Neural cell (in vitro differentiated cells): ENCODE data around the gene TYK2. TPM values are rescaled to one million over a fixed set of nuclear protein-coding genes. Genes with fewer than 3 reads are reported as not detected.

Source experiments
- H2AFZ ChIP-seq: fragments of 200-600, 300-800 bp; sonication (generic), shearing (Covaris generic); 2 replicates; pipeline ENCODE4 v1.6.0; 2014; ENCODE audit warnings: low read depth, mild to moderate bottlenecking, antibody characterized with exemption, low read length, moderate library complexity
- H3F3A ChIP-seq: fragments of 200-600 bp; shearing (Covaris generic); 2 replicates; pipeline ENCODE4 v1.6.1; 2016; ENCODE audit warnings: mild to moderate bottlenecking, moderate library complexity, mixed read lengths, antibody characterized with exemption, low read length; ENCODE audit not compliant: insufficient read depth, poor library complexity, severe bottlenecking
- H3K27ac ChIP-seq: fragments of 200-600, 300-800 bp; sonication (generic), shearing (Covaris generic); 2 replicates; pipeline ENCODE4 v1.5.1; 2014; ENCODE audit warnings: mild to moderate bottlenecking, low read length, moderate library complexity
- H3K27me3 ChIP-seq: fragments of 300-800, 200-600 bp; sonication (generic), shearing (Covaris generic); 2 replicates; pipeline ENCODE4 v1.6.0; 2014; ENCODE audit warnings: mild to moderate bottlenecking, low read depth, low read length, moderate library complexity; ENCODE audit not compliant: insufficient read depth
- H3K36me3 ChIP-seq: fragments of 300-800, 200-600 bp; sonication (generic), shearing (Covaris generic); 2 replicates; pipeline ENCODE4 v1.5.1; 2014; ENCODE audit warnings: mild to moderate bottlenecking, antibody characterized with exemption, low read length, moderate library complexity; ENCODE audit not compliant: insufficient read depth
- H3K4me2 ChIP-seq: fragments of 300-800, 200-600 bp; sonication (generic), shearing (Covaris generic); 2 replicates; pipeline ENCODE4 v1.6.0; 2014; ENCODE audit warnings: mild to moderate bottlenecking, low read length
- H3K4me3 ChIP-seq: fragments of 300-800, 200-600 bp; sonication (generic), shearing (Covaris generic); 2 replicates; pipeline ENCODE4 v1.5.1; 2014; ENCODE audit warnings: mild to moderate bottlenecking, low read length, moderate library complexity
- H3K79me2 ChIP-seq: fragments of 200-600 bp; shearing (Covaris generic); replicated peaks from 2 replicates; pipeline ENCODE4 v1.6.0; 2014; ENCODE audit warnings: mild to moderate bottlenecking, low read length, moderate library complexity; ENCODE audit not compliant: insufficient read depth
- H3K9ac ChIP-seq: fragments of 300-800, 200-600 bp; sonication (generic), shearing (Covaris generic); 2 replicates; pipeline ENCODE4 v1.6.1; 2016; ENCODE audit warnings: mild to moderate bottlenecking, low read length, mixed read lengths
- H3K9me2 ChIP-seq: fragments of 200-600 bp; shearing (Covaris generic); 2 replicates; pipeline ENCODE4 v1.6.1; 2016; ENCODE audit warnings: mild to moderate bottlenecking, low read length, mixed read lengths; ENCODE audit not compliant: insufficient read depth
- H3K9me3 ChIP-seq: fragments of 200-600, 300-800 bp; sonication (generic), shearing (Covaris generic); 2 replicates; pipeline ENCODE4 v1.6.1; 2016; ENCODE audit warnings: mild to moderate bottlenecking, mixed run types, low read length, moderate library complexity, mixed read lengths
- H4K20me1 ChIP-seq: fragments of 200-600 bp; shearing (Covaris generic); 2 replicates; pipeline ENCODE4 v1.6.1; 2016; ENCODE audit warnings: mild to moderate bottlenecking, mixed run types; ENCODE audit not compliant: insufficient read depth
- EP300 ChIP-seq: fragments of 450-650 bp; conservative IDR thresholded peaks from 2 replicates; pipeline ENCODE4 v1.6.1; 2014; ENCODE audit warnings: antibody characterized with exemption, mild to moderate bottlenecking, moderate library complexity; ENCODE audit not compliant: poor library complexity, severe bottlenecking
- EZH2 ChIP-seq: fragments of 200-600, 300-800 bp; shearing (Covaris generic), sonication (generic); IDR thresholded peaks from 2 replicates; pipeline ENCODE4 v1.6.1; 2014; ENCODE audit warnings: antibody characterized with exemption, low read length, borderline replicate concordance, mild to moderate bottlenecking; ENCODE audit not compliant: insufficient read depth, poor library complexity, severe bottlenecking
- MXI1 ChIP-seq: fragments of 450-650 bp; conservative IDR thresholded peaks from 2 replicates; pipeline ENCODE4 v1.6.1; 2014; ENCODE audit warnings: antibody characterized with exemption, mild to moderate bottlenecking; ENCODE audit not compliant: poor library complexity, severe bottlenecking
- POLR2AphosphoS5 ChIP-seq: IDR thresholded peaks from 2 replicates; pipeline ENCODE4 v1.6.1; 2012
- RAD21 ChIP-seq: fragments of 450-650 bp; conservative IDR thresholded peaks from 2 replicates; pipeline ENCODE4 v1.6.1; 2014; ENCODE audit warnings: antibody characterized with exemption, mild to moderate bottlenecking, moderate library complexity
- REST ChIP-seq: IDR thresholded peaks from 2 replicates; pipeline ENCODE4 v1.6.1; 2012; ENCODE audit warnings: borderline replicate concordance
- SMC3 ChIP-seq: fragments of 450-650 bp; conservative IDR thresholded peaks from 2 replicates; pipeline ENCODE4 v1.6.1; 2014; ENCODE audit warnings: antibody characterized with exemption, mild to moderate bottlenecking, moderate library complexity; ENCODE audit not compliant: poor library complexity
- TAF1 ChIP-seq: IDR thresholded peaks from 2 replicates; pipeline ENCODE4 v1.6.1; 2012; ENCODE audit warnings: low read depth
- polyA plus RNA-seq: library from polyadenylated mRNA; depleted of rRNA; stranded (reverse); fragments of >200 nt; gene quantifications from 2 replicates; pipeline ENCODE4 v1.2.3, GENCODE V29; 2014
- TF ChIP-seq, protein P1 (sequence below): fragments of 450-650 bp; IDR thresholded peaks from 2 replicates; pipeline ENCODE4 v1.5.1; 2014; ENCODE audit warnings: antibody characterized with exemption, mild to moderate bottlenecking, moderate library complexity; ENCODE audit not compliant: poor library complexity, severe bottlenecking

Gene TYK2
- polyA plus RNA-seq, 1 donor from 2014 or later, result 95.8 TPM

DNA sequence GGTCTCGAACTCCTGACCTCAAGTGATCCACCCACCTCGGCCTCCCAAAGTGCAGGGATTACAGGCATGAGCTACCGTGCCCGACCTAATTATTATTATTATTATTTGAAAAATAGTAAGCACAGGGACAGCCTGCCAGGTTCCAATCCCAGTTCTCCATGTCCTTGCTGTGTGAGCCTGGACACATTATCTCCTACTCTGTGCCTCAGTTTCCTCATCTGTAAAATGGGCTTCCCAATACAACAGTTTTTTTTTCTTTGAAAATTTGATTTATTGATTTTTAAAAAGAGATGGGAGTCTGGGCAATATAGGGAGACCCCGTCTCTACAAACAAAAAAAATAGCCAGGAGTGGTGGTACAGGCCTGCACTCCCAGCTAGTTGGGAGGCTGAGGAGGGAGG is 74.0 kb downstream of the TYK2 start:
- Histone ChIP-seq H3K27ac (no peak overlapping the region), H4K20me1 (no peaks in the 10 kb centered on the region), H3K9ac (no peak overlapping the region), H3F3A (no peaks in the 10 kb centered on the region), H3K36me3 (no peaks in the 10 kb centered on the region), H3K4me3 (no peak overlapping the region), H3K4me2 (no peak overlapping the region), H3K27me3 (no peaks in the 10 kb centered on the region), H3K9me3 (no peaks in the 10 kb centered on the region), H3K79me2 (no peaks in the 10 kb centered on the region), H3K9me2 (no peaks in the 10 kb centered on the region), H2AFZ (no peak overlapping the region)
- no peak for TF ChIP-seq TAF1
- TF ChIP-seq REST, result no peak
- no peak for TF ChIP-seq POLR2AphosphoS5
- TF ChIP-seq MXI1, result no peak
- no peak for TF ChIP-seq EZH2
- TF ChIP-seq, protein P1, sequence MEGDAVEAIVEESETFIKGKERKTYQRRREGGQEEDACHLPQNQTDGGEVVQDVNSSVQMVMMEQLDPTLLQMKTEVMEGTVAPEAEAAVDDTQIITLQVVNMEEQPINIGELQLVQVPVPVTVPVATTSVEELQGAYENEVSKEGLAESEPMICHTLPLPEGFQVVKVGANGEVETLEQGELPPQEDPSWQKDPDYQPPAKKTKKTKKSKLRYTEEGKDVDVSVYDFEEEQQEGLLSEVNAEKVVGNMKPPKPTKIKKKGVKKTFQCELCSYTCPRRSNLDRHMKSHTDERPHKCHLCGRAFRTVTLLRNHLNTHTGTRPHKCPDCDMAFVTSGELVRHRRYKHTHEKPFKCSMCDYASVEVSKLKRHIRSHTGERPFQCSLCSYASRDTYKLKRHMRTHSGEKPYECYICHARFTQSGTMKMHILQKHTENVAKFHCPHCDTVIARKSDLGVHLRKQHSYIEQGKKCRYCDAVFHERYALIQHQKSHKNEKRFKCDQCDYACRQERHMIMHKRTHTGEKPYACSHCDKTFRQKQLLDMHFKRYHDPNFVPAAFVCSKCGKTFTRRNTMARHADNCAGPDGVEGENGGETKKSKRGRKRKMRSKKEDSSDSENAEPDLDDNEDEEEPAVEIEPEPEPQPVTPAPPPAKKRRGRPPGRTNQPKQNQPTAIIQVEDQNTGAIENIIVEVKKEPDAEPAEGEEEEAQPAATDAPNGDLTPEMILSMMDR, result no peak
- TF ChIP-seq SMC3, result no peak
- TF ChIP-seq RAD21, result no peak
- no peak for TF ChIP-seq EP300

GRCh38 chr19:10305139-10305806 is 75.1 kb downstream of the TYK2 start:
- TF ChIP-seq REST, result no peak
- TF ChIP-seq POLR2AphosphoS5, result no peak
- no peak for TF ChIP-seq MXI1
- TF ChIP-seq SMC3, result no peak
- TF ChIP-seq, protein P1, result no peak
- no peak for TF ChIP-seq EZH2
- no peak for TF ChIP-seq RAD21
- no peak for TF ChIP-seq TAF1
- TF ChIP-seq EP300, result no peak
- H3K4me2 ChIP-seq, result no peak overlapping the region
- no peak overlapping the region for H2AFZ ChIP-seq
- H3K9me2 ChIP-seq, result no peaks in the 10 kb centered on the region
- no peaks in the 10 kb centered on the region for H4K20me1 ChIP-seq
- H3K79me2 ChIP-seq, result no peaks in the 10 kb centered on the region
- H3K4me3 ChIP-seq, result no peak overlapping the region
- no peak overlapping the region for H3K27ac ChIP-seq
- H3K27me3 ChIP-seq, result no peaks in the 10 kb centered on the region
- H3F3A ChIP-seq, result no peaks in the 10 kb centered on the region
- H3K9ac ChIP-seq, result no peak overlapping the region
- H3K36me3 ChIP-seq, result no peaks in the 10 kb centered on the region
- no peaks in the 10 kb centered on the region for H3K9me3 ChIP-seq
